Measurements from ENCODE around the gene GET3.

GET3 gene

GRCh38 chr19:12763100-12763499 lies 25.8 kb downstream of the GET3 start:
- DNase-seq (ENCODE audit: low read depth, low spot score) = no peak

GRCh38 chr19:12764698-12765097 lies 27.4 kb downstream of the GET3 start:
- DNase-seq (ENCODE audit: low read depth, low spot score) = no peak
- no peak for TF ChIP-seq CTCF (IDR thresholded peaks at IDR 0.05; ENCODE audit: insufficient read depth, low read length, missing control alignments)
- CTCF ChIA-PET = interaction anchor here (0.9 to 29.3 kb wide), 14 partner anchors 12 to 201 kb away, joined by 3 to 1565 read pairs (median 8); partner anchors contain the start of genes BEST2, GET3, HOOK2 and JUNB
- POLR2A ChIA-PET = interaction anchor here (0.6 to 1.3 kb wide), 2 partner anchors 27 to 28 kb away, joined by 3 read pairs; partner anchors contain the start of gene JUNB
- no peak overlapping the region for H3K4me3 ChIP-seq (ENCODE audit: low read depth, low read length)

More at GRCh38 chr19:12763100-12763499, 25.8 kb downstream of the GET3 start:
- no peak for TF ChIP-seq CTCF (IDR thresholded peaks at IDR 0.05; ENCODE audit: insufficient read depth, low read length, missing control alignments)
- H3K4me3 ChIP-seq (ENCODE audit: low read depth, low read length) = no peak overlapping the region
- ChIA-PET CTCF (interaction anchor here (0.6 to 29.3 kb wide), 10 partner anchors 13 to 117 kb away, joined by 3 to 1565 read pairs (median 5); partner anchors contain the start of genes BEST2, GET3, HOOK2 and JUNB), POLR2A (interaction anchor here (0.6 to 1.0 kb wide), 2 partner anchors 26 to 28 kb away, joined by 3 read pairs; partner anchors contain the start of genes GET3 and JUNB)

- DNase-seq (ENCODE audit: low read depth, low spot score) = no peak
- ChIA-PET POLR2A (interaction anchor here (0.6 to 2.2 kb wide), 6 partner anchors 8 to 1032 kb away, joined by 3 to 51 read pairs (median 5); partner anchors contain the start of gene JUNB), CTCF (interaction anchor here (0.6 to 29.3 kb wide), 32 partner anchors 10 to 199 kb away, joined by 3 to 1565 read pairs (median 5); partner anchors contain the start of genes BEST2, GET3, HOOK2 and JUNB)
- peak; percentile 99 for TF ChIP-seq CTCF (IDR thresholded peaks at IDR 0.05; ENCODE audit: insufficient read depth, low read length, missing control alignments)
- H3K4me3 ChIP-seq (ENCODE audit: low read depth, low read length) = peak overlapping the region; percentile 68
Observed at GRCh38 chr19:12766051-12766521, 28.8 kb downstream of the GET3 start.

GRCh38 chr19:12767150-12767549 lies 29.9 kb downstream of the GET3 start:
- POLR2A ChIA-PET = interaction anchor here (2.2 kb wide), 1 partner anchor 25 kb away, joined by 51 read pairs; the partner anchor contains the start of gene JUNB
- H3K4me3 ChIP-seq (ENCODE audit: low read depth, low read length) = no peak overlapping the region
- CTCF ChIA-PET = interaction anchor here (1.9 to 29.3 kb wide), 6 partner anchors 9 to 113 kb away, joined by 7 to 1565 read pairs (median 368); partner anchors contain the start of genes BEST2, GET3, HOOK2 and JUNB
- no peak for DNase-seq (ENCODE audit: low read depth, low spot score)
- no peak for TF ChIP-seq CTCF (IDR thresholded peaks at IDR 0.05; ENCODE audit: insufficient read depth, low read length, missing control alignments)

GRCh38 chr19:12767666-12768065 lies 30.4 kb downstream of the GET3 start:
- DNase-seq (ENCODE audit: low read depth, low spot score) = no peak
- no peak for TF ChIP-seq CTCF (IDR thresholded peaks at IDR 0.05; ENCODE audit: insufficient read depth, low read length, missing control alignments)
- POLR2A ChIA-PET = interaction anchor here (2.2 kb wide), 1 partner anchor 25 kb away, joined by 51 read pairs; the partner anchor contains the start of gene JUNB
- H3K4me3 ChIP-seq (ENCODE audit: low read depth, low read length) = no peak overlapping the region
- CTCF ChIA-PET = interaction anchor here (16.0 to 29.3 kb wide), 4 partner anchors 9 to 81 kb away, joined by 311 to 1565 read pairs (median 542); partner anchors contain the start of genes BEST2, GET3, HOOK2 and JUNB

- DNase-seq (ENCODE audit: low read depth, low spot score) = no peak
- POLR2A ChIA-PET = interaction anchor here (1.5 kb wide), 1 partner anchor 22 kb away, joined by 3 read pairs; the partner anchor contains the start of gene JUNB
Observed at GRCh38 chr19:12769689-12770088, 32.4 kb downstream of the GET3 start.

More at GRCh38 chr19:12769689-12770088, 32.4 kb downstream of the GET3 start:
- CTCF ChIA-PET = interaction anchor here (16.1 to 29.3 kb wide), 3 partner anchors 24 to 79 kb away, joined by 425 to 1565 read pairs (median 660); partner anchors contain the start of genes BEST2, GET3, JUNB and PRDX2
- no peak overlapping the region for H3K4me3 ChIP-seq (ENCODE audit: low read depth, low read length)
- TF ChIP-seq CTCF (IDR thresholded peaks at IDR 0.05; ENCODE audit: insufficient read depth, low read length, missing control alignments) = no peak
